K562 (cell line): ENCODE results near the gene PPP6R1. TPM values are rescaled to one million over a fixed set of nuclear protein-coding genes. Genes with fewer than 3 reads are reported as not detected.

Experiments
- ATAC-seq: fragments of 200-7000 bp; cut with Tn5 transposase; 3 replicates; pipeline ENCODE4 v1.9.1; 2020; ENCODE audit warnings: moderate library complexity
- BruUV-seq: library from RNA; stranded (reverse); fragments of 400-500 nt; replicated peaks from 2 replicates; lab custom pipeline; 2021; lab: Mats Ljungman, UMichigan
- CTCF ChIA-PET: fragments of 300-600 bp; formaldehyde crosslinking; extraction: SDS; loops from one replicate; lab custom pipeline; 2021; ENCODE audit warnings: low intra/inter-chr PET ratio; lab: Yijun Ruan, JAX
- POLR2A ChIA-PET: fragments of 300-600, 350-650 bp; sonication (Branson Sonifier 250); formaldehyde crosslinking; extraction: SDS; loops from one replicate; lab custom pipeline; 2021; ENCODE audit warnings: antibody characterized with exemption, inconsistent platforms; lab: Yijun Ruan, JAX
- DNase-seq, 4 experiments: peaks; one replicate each; pipeline versions ENCODE4 v3.0.0 to v3.0.0-alpha.2; 2011 to 2018; ENCODE audit warnings: low spot score in 3 of 4, mixed read lengths in 3 of 4; ENCODE audit errors: extremely low read depth in 1 of 4
- FAIRE-seq: peaks from 2 replicates; lab custom pipeline; 2011; peaks lifted over from hg19 to GRCh38; lab: Jason Lieb, UNC
- H2AFZ ChIP-seq: 2 replicates; pipeline ENCODE4 v1.6.0; 2011; ENCODE audit warnings: low read depth, low read length, control low read depth, inconsistent platforms
- H3K27ac ChIP-seq: fragments of 200-600 bp; 3 replicates; pipeline ENCODE4 v1.8.0; 2011; ENCODE audit warnings: low read depth, mild to moderate bottlenecking, control low read depth, inconsistent platforms, low read length, moderate library complexity, mixed read lengths; ENCODE audit errors: extremely low read depth
- H3K27me3 ChIP-seq, 2 experiments: fragments of 300-600 bp in 1 of 2; 2 replicates in 1 of 2; 3 replicates in 1 of 2; pipeline versions ENCODE4 v1.6.0 to v1.8.0; 2011; ENCODE audit warnings: inconsistent platforms in 2 of 2, low read length in 2 of 2, mild to moderate bottlenecking in 1 of 2, mixed read lengths in 1 of 2, moderate library complexity in 1 of 2; ENCODE audit not compliant: control insufficient read depth in 2 of 2, insufficient read depth in 2 of 2
- H3K36me3 ChIP-seq: fragments of 300-600 bp; 3 replicates; pipeline ENCODE4 v1.8.0; 2011; ENCODE audit warnings: mild to moderate bottlenecking, low read length, inconsistent platforms; ENCODE audit not compliant: control insufficient read depth, insufficient read depth
- H3K4me1 ChIP-seq, 2 experiments: fragments of 200-600 bp in 1 of 2; replicated peaks in 1 of 2; 2 replicates in 1 of 2; 3 replicates in 1 of 2; pipeline versions ENCODE4 v1.5.1 to v1.8.0; 2011; ENCODE audit warnings: inconsistent platforms in 2 of 2, low read length in 2 of 2, mild to moderate bottlenecking in 1 of 2, mixed read lengths in 1 of 2, moderate library complexity in 1 of 2; ENCODE audit not compliant: control insufficient read depth in 2 of 2, insufficient read depth in 2 of 2
- H3K4me2 ChIP-seq: 2 replicates; pipeline ENCODE4 v1.6.1; 2011; ENCODE audit warnings: low read length, control low read depth, inconsistent platforms, mixed read lengths; ENCODE audit not compliant: insufficient read depth
- H3K4me3 ChIP-seq: fragments of 200-600 bp; sonication (generic), shearing (Covaris generic); 2 replicates; pipeline ENCODE4 v1.5.1; 2016; ENCODE audit warnings: control low read depth, inconsistent platforms
- H3K79me2 ChIP-seq: fragments of 200-600 bp; 3 replicates; pipeline ENCODE4 v1.8.0; 2011; ENCODE audit warnings: low read length, inconsistent platforms; ENCODE audit not compliant: control insufficient read depth, insufficient read depth
- H3K9ac ChIP-seq, 2 experiments: 2 replicates each; pipeline versions ENCODE4 v1.6.0 to v1.6.1; 2011; ENCODE audit warnings: low read depth in 2 of 2, low read length in 2 of 2, control low read depth in 1 of 2, inconsistent platforms in 1 of 2, mild to moderate bottlenecking in 1 of 2, mixed read lengths in 1 of 2; ENCODE audit not compliant: insufficient read depth in 1 of 2
- H3K9me1 ChIP-seq: one replicate; pipeline ENCODE4 v1.6.0; 2011; ENCODE audit warnings: inconsistent platforms, mild to moderate bottlenecking, low read length, moderate library complexity; ENCODE audit not compliant: control insufficient read depth, insufficient read depth
- H3K9me3 ChIP-seq: replicated peaks from 2 replicates; pipeline ENCODE4 v1.5.1; 2011; ENCODE audit warnings: low read depth, low read length, inconsistent platforms; ENCODE audit not compliant: control insufficient read depth, insufficient read depth
- H4K20me1 ChIP-seq: replicated peaks from 2 replicates; pipeline ENCODE4 v1.6.1; 2011; ENCODE audit warnings: low read length, inconsistent platforms, mixed read lengths; ENCODE audit not compliant: control insufficient read depth, insufficient read depth
- BRD9 ChIP-seq: fragments of 450-650 bp; IDR thresholded peaks from 2 replicates; pipeline ENCODE4 v1.6.1; 2018; ENCODE audit warnings: low read depth; ENCODE audit not compliant: partially characterized antibody
- E2F3 ChIP-seq: fragments of 250-450 bp; sonication (Bioruptor Pico); IDR thresholded peaks from 2 replicates; pipeline ENCODE4 v1.4.0; 2020; ENCODE audit warnings: mild to moderate bottlenecking
- HDAC3 ChIP-seq: fragments of 450-650 bp; IDR thresholded peaks from 2 replicates; pipeline ENCODE4 v1.6.1; 2018; ENCODE audit warnings: borderline replicate concordance, mild to moderate bottlenecking, moderate library complexity; ENCODE audit not compliant: partially characterized antibody
- MAFG ChIP-seq: fragments of 450-650 bp; conservative IDR thresholded peaks from 2 replicates; pipeline ENCODE4 v1.6.1; 2016; ENCODE audit warnings: missing genetic modification characterization, missing compliant biosample characterization
- MIER1 ChIP-seq: fragments of 450-650 bp; IDR thresholded peaks from 2 replicates; pipeline ENCODE4 v1.6.1; 2016; ENCODE audit warnings: antibody characterized with exemption, mild to moderate bottlenecking, low read depth
- NFYB ChIP-seq: IDR thresholded peaks from 2 replicates; pipeline ENCODE4 v1.6.1; 2011; ENCODE audit warnings: mild to moderate bottlenecking, moderate library complexity; ENCODE audit not compliant: insufficient read length; ENCODE audit errors: extremely low read depth
- POLR2B ChIP-seq: fragments of 450-650 bp; IDR thresholded peaks from 2 replicates; pipeline ENCODE4 v1.6.1; 2018; ENCODE audit warnings: low read depth; ENCODE audit not compliant: partially characterized antibody
- POLR2H ChIP-seq: IDR thresholded peaks from 2 replicates; pipeline ENCODE4 v1.6.1; 2016; ENCODE audit warnings: missing genetic modification characterization, low read depth, mild to moderate bottlenecking, control low read depth, missing compliant biosample characterization, moderate library complexity
- RAD51 ChIP-seq: fragments of 450-650 bp; IDR thresholded peaks from 2 replicates; pipeline ENCODE4 v1.7.1; 2016; ENCODE audit warnings: low read depth, mild to moderate bottlenecking, borderline replicate concordance
- TEAD1 ChIP-seq, 2 experiments: fragments of 450-650 bp in 1 of 2; sonication (generic) in 1 of 2; formaldehyde crosslinking; IDR thresholded peaks; 2 replicates each; pipeline versions ENCODE4 v1.4.0 to v1.8.0; 2020 to 2022; ENCODE audit warnings: mild to moderate bottlenecking in 2 of 2, missing genetic modification reagents in 1 of 2
- TOE1 ChIP-seq, 2 experiments: fragments of 450-650 bp in 1 of 2; sonication (generic) in 1 of 2; formaldehyde crosslinking in 1 of 2; IDR thresholded peaks; 2 replicates each; pipeline versions ENCODE4 v1.7.1 to v1.8.0; 2016 to 2022; ENCODE audit warnings: borderline replicate concordance in 2 of 2, mild to moderate bottlenecking in 2 of 2, antibody characterized with exemption in 1 of 2, inconsistent platforms in 1 of 2, low read depth in 1 of 2, missing genetic modification reagents in 1 of 2, moderate library complexity in 1 of 2
- U2AF1 ChIP-seq: fragments of 200-400 bp; formaldehyde crosslinking; optimal IDR thresholded peaks from 2 replicates; pipeline ENCODE3; 2017; ENCODE audit warnings: mild to moderate bottlenecking, low read depth, low read length, moderate library complexity
- USF1 ChIP-seq: sonication (generic); formaldehyde crosslinking; IDR thresholded peaks from 2 replicates; pipeline ENCODE4 v1.9.0; 2022; ENCODE audit warnings: mild to moderate bottlenecking, missing genetic modification reagents
- YY1 ChIP-seq, 3 experiments: IDR thresholded peaks; 2 replicates each; pipeline ENCODE4 v1.6.1; 2011; ENCODE audit warnings: low read length in 2 of 3, mild to moderate bottlenecking in 2 of 3, moderate library complexity in 2 of 3, borderline replicate concordance in 1 of 3, control low read depth in 1 of 3, low read depth in 1 of 3; ENCODE audit not compliant: insufficient read depth in 3 of 3, insufficient replicate concordance in 2 of 3, control insufficient read depth in 1 of 3, insufficient read length in 1 of 3; ENCODE audit errors: extremely low read depth in 1 of 3
- ZNF124 ChIP-seq: sonication (generic); formaldehyde crosslinking; IDR thresholded peaks from 2 replicates; pipeline ENCODE4 v1.8.1; 2022; ENCODE audit warnings: missing genetic modification reagents
- ZNF143 ChIP-seq: sonication (generic); formaldehyde crosslinking; IDR thresholded peaks from 2 replicates; pipeline ENCODE4 v1.9.0; 2022; ENCODE audit warnings: mild to moderate bottlenecking, missing genetic modification reagents
- ZNF174 ChIP-seq: fragments of 250-450 bp; sonication (Bioruptor Pico); IDR thresholded peaks from 2 replicates; pipeline ENCODE4 v1.4.0; 2020; ENCODE audit warnings: mild to moderate bottlenecking
- ZNF24 ChIP-seq: fragments of 450-650 bp; IDR thresholded peaks from 2 replicates; pipeline ENCODE4 v1.6.1; 2016
- ZNF311 ChIP-seq: fragments of 250-450 bp; sonication (Bioruptor Pico); IDR thresholded peaks from 2 replicates; pipeline ENCODE4 v1.4.0; 2020; ENCODE audit warnings: mild to moderate bottlenecking, moderate library complexity
- ZNF444 ChIP-seq: fragments of 250-450 bp; sonication (Bioruptor Pico); IDR thresholded peaks from 2 replicates; pipeline ENCODE4 v1.4.0; 2020; ENCODE audit warnings: mild to moderate bottlenecking, moderate library complexity
- WGBS: fragments of 100-300 bp; shearing (Covaris generic); methylation state at CpG from one replicate; pipeline ENCODE4 v1.1.6; 2016; ENCODE audit warnings: low coverage, mixed read lengths; ENCODE audit not compliant: insufficient coverage; ENCODE audit errors: missing lambda C conversion rate; 5-methylcytosine and 5-hydroxymethylcytosine counted together
- in situ Hi-C: fragments of 300-500 bp; cut with MboI; formaldehyde crosslinking; loops from 4 replicates; pipeline ENCODE4 v1.15.0; 2018; ENCODE audit warnings: inconsistent platforms, mixed read lengths
- intact Hi-C: fragments of 100-400 bp; cut with micrococcal nuclease; formaldehyde crosslinking; loops from 2 replicates; pipeline ENCODE4 v1.14.2; 2022
- polyA plus RNA-seq, 8 experiments: library from polyadenylated mRNA; depleted of rRNA in 4 of 8; stranded (reverse) in 5 of 8; unstranded in 3 of 8; fragments of >200 nt; fragmentation: Nextera tagmentation in 2 of 8; fragmentation: Illumina TruSeq in 1 of 8; extraction: Ambion mirVana in 2 of 8; extraction: Trizol in 1 of 8; gene quantifications; 2 replicates each; pipeline versions ENCODE4 v1.2.1 to v1.2.3, GENCODE V29; 2011 to 2014; ENCODE audit warnings: inconsistent platforms in 1 of 8, missing spikeins in 1 of 8
- total RNA-seq, 7 experiments: library from RNA; depleted of rRNA in 6 of 7; stranded (reverse); fragments of >200 nt in 6 of 7; fragmentation: Illumina TruSeq in 2 of 7; extraction: Trizol in 2 of 7; gene quantifications; 2 replicates each; pipeline versions ENCODE4 v1.2.1 to v1.2.3, GENCODE V29; 2011 to 2021; ENCODE audit warnings: low replicate concordance in 1 of 7
- TF ChIP-seq, protein P1 (sequence below): fragments of 450-650 bp; formaldehyde crosslinking; IDR thresholded peaks from 2 replicates; pipeline ENCODE4 v1.4.0; 2020; ENCODE audit warnings: mild to moderate bottlenecking, mixed read lengths

Gene PPP6R1
- total and polyA plus RNA-seq, 9 of the 15 experiments (the other 6 are each of a cell fraction or from before 2014, with no cell fraction given) = 0.48 to 135 (median 37.2) TPM

- H3K36me3 ChIP-seq = peaks cover 5% of the 10 kb centered on the region; the same call in 2 of the 3 replicates
- peaks cover 18 to 45% of the 10 kb centered on the region in 2 experiments; a peak in 4 of 5 replicates for H3K4me1 ChIP-seq
- intact Hi-C loops (no loop called here), in situ Hi-C loops (no loop called here)
- no peak for ATAC-seq
- POLR2A ChIA-PET = interaction anchor here (0.6 to 3.4 kb wide), 9 partner anchors 8 to 148 kb away, joined by 3 to 18 read pairs (median 5); partner anchors contain the start of genes HSPBP1 and UBE2S
- no peak overlapping the region for H3K27ac ChIP-seq
- CTCF ChIA-PET = no interaction called here
- no peaks in the 10 kb centered on the region for H3K9me1 ChIP-seq
- peaks cover 14% of the 10 kb centered on the region for H4K20me1 ChIP-seq
- WGBS = 90% methylated on average over 11 of the region's 13 CpGs
- H3K4me3 ChIP-seq = no peak overlapping the region
- no peak overlapping the region for H2AFZ ChIP-seq
- DNase-seq = peak in 1 of 4 experiments; percentile 45
- H3K27me3 ChIP-seq = no peaks in the 10 kb centered on the region
- no TSS peak for BruUV-seq
- peaks cover 26% of the 10 kb centered on the region for H3K79me2 ChIP-seq
- peaks cover 3% of the 10 kb centered on the region; the same call in 1 of the 2 replicates for H3K9me3 ChIP-seq
- FAIRE-seq = no peak
- H3K9ac ChIP-seq = peak overlapping the region in 1 of 2 experiments; percentile 13; a peak in 1 of 4 replicates
- H3K4me2 ChIP-seq = no peak overlapping the region
- peak in 1 of 3 experiments; percentile 70 for TF ChIP-seq YY1 (IDR thresholded peaks at IDR 0.05; ENCODE audit: borderline replicate concordance in 1 of 3, control insufficient read depth in 1 of 3, extremely low read depth in 1 of 3, insufficient read depth in 3 of 3, insufficient read length in 1 of 3, insufficient replicate concordance in 2 of 3, low read depth in 1 of 3, low read length in 2 of 3)
- TF ChIP-seq RAD51 = peak; percentile 45; the same call in 1 of the 2 replicates
- no peak for TF ChIP-seq BRD9
- TF ChIP-seq U2AF1 = no peak
- TF ChIP-seq HDAC3 = no peak
- TF ChIP-seq NFYB = peak; percentile 31
- TF ChIP-seq ZNF143 (CRISPR knock-in tag) = peak; percentile 64
- TF ChIP-seq POLR2B = no peak
- TF ChIP-seq TOE1 (IDR thresholded peaks at IDR 0.05; ENCODE audit: borderline replicate concordance) = peak; percentile 63; the same call in 1 of the 2 replicates
- no peak for TF ChIP-seq TOE1 (CRISPR knock-in tag; IDR thresholded peaks at IDR 0.05; ENCODE audit: borderline replicate concordance, low read depth)
- TF ChIP-seq, protein P1, sequence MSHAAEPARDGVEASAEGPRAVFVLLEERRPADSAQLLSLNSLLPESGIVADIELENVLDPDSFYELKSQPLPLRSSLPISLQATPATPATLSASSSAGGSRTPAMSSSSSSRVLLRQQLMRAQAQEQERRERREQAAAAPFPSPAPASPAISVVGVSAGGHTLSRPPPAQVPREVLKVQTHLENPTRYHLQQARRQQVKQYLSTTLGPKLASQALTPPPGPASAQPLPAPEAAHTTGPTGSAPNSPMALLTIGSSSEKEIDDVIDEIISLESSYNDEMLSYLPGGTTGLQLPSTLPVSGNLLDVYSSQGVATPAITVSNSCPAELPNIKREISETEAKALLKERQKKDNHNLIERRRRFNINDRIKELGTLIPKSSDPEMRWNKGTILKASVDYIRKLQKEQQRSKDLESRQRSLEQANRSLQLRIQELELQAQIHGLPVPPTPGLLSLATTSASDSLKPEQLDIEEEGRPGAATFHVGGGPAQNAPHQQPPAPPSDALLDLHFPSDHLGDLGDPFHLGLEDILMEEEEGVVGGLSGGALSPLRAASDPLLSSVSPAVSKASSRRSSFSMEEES (CRISPR knock-in tag) = peak; percentile 55
- no peak for TF ChIP-seq ZNF24
- peak; percentile 47 for TF ChIP-seq USF1 (CRISPR knock-in tag)
- no peak for TF ChIP-seq MIER1
- no peak for TF ChIP-seq ZNF311 (CRISPR knock-in tag)
- TF ChIP-seq TEAD1 (CRISPR knock-in tag; IDR thresholded peaks at IDR 0.05) = no peak
- TF ChIP-seq E2F3 (CRISPR knock-in tag) = no peak
- no peak for TF ChIP-seq POLR2H (tag)
- no peak for TF ChIP-seq ZNF174 (CRISPR knock-in tag)
- no peak for TF ChIP-seq ZNF444 (CRISPR knock-in tag)
- TF ChIP-seq MAFG (tag) = no peak
- no peak for TF ChIP-seq ZNF124 (CRISPR knock-in tag)
Measured at GRCh38 chr19:55261671-55262126, 2.9 kb upstream of the PPP6R1 start.
